Caco-2 (cell line): ENCODE results near the gene NME1. TPM values are rescaled to one million over a fixed set of nuclear protein-coding genes. Genes with fewer than 3 reads are reported as not detected.

Experiments
- BruUV-seq: library from RNA; stranded (reverse); fragments of 400-500 nt; replicated peaks from 2 replicates; lab custom pipeline; 2021; lab: Mats Ljungman, UMichigan
- CTCF ChIA-PET: fragments of 300-600 bp; sonication (Branson Sonifier 250); formaldehyde crosslinking; loops from one replicate; lab custom pipeline; 2022; ENCODE audit warnings: antibody characterized with exemption; lab: Charles Lee
- POLR2A ChIA-PET: fragments of 300-600 bp; sonication (Branson Sonifier 250); formaldehyde crosslinking; loops from one replicate; lab custom pipeline; 2022; ENCODE audit warnings: antibody characterized with exemption; lab: Charles Lee
- DNase-seq, 2 experiments: peaks; one replicate each; pipeline versions ENCODE4 v3.0.0 to v3.0.0-alpha.2; 2020 to 2022
- H3K27me3 ChIP-seq: replicated peaks from 2 replicates; pipeline ENCODE4 v1.6.0; 2011; ENCODE audit warnings: low read length; ENCODE audit not compliant: control insufficient read depth, insufficient read depth
- H3K36me3 ChIP-seq: 2 replicates; pipeline ENCODE4 v1.5.1; 2011; ENCODE audit warnings: low read length; ENCODE audit not compliant: control insufficient read depth, insufficient read depth
- H3K4me1 ChIP-seq: fragments of 250-450 bp; sonication (Bioruptor Pico); 2 replicates; pipeline ENCODE4 v1.5.1; 2020; ENCODE audit warnings: mild to moderate bottlenecking
- H3K4me3 ChIP-seq: 2 replicates; pipeline ENCODE4 v1.5.1; 2011; ENCODE audit warnings: low read depth, mild to moderate bottlenecking, control low read depth, low read length
- H3K9me3 ChIP-seq: fragments of 250-450 bp; sonication (Bioruptor Pico); 2 replicates; pipeline ENCODE4 v1.5.1; 2020; ENCODE audit warnings: mild to moderate bottlenecking, moderate library complexity
- H3K27ac Mint-ChIP-seq: one replicate; pipeline ENCODE4 v1.8.0; 2022; ENCODE audit warnings: mixed read lengths; ENCODE audit not compliant: unreplicated experiment
- H3K27me3 Mint-ChIP-seq: one replicate; pipeline ENCODE4 v1.8.0; 2022; ENCODE audit warnings: mixed read lengths; ENCODE audit not compliant: insufficient read depth, unreplicated experiment
- H3K36me3 Mint-ChIP-seq: one replicate; pipeline ENCODE4 v1.8.0; 2022; ENCODE audit warnings: mild to moderate bottlenecking, mixed read lengths; ENCODE audit not compliant: insufficient read depth, unreplicated experiment
- H3K4me1 Mint-ChIP-seq: one replicate; pipeline ENCODE4 v1.8.0; 2022; ENCODE audit warnings: low read depth, mixed read lengths; ENCODE audit not compliant: unreplicated experiment
- H3K4me3 Mint-ChIP-seq: one replicate; pipeline ENCODE4 v1.8.0; 2022; ENCODE audit warnings: mild to moderate bottlenecking, moderate library complexity, mixed read lengths; ENCODE audit not compliant: unreplicated experiment
- H3K9me3 Mint-ChIP-seq: one replicate; pipeline ENCODE4 v1.8.0; 2022; ENCODE audit warnings: mixed read lengths; ENCODE audit not compliant: unreplicated experiment
- CTCF ChIP-seq, 2 experiments: fragments of 200-600 bp in 1 of 2; IDR thresholded peaks; 1 replicate in 1 of 2; 2 replicates in 1 of 2; pipeline versions ENCODE4 v1.5.1 to v1.8.0; 2011 to 2022; ENCODE audit warnings: antibody characterized with exemption in 1 of 2, control low read depth in 1 of 2, inconsistent platforms in 1 of 2, low read depth in 1 of 2, low read length in 1 of 2, mild to moderate bottlenecking in 1 of 2, moderate library complexity in 1 of 2; ENCODE audit not compliant: insufficient read depth in 1 of 2, severe bottlenecking in 1 of 2, unreplicated experiment in 1 of 2
- intact Hi-C: fragments of 100-400 bp; cut with micrococcal nuclease; formaldehyde crosslinking; loops from one replicate; pipeline ENCODE4 v1.10.0; 2022; ENCODE audit not compliant: unreplicated experiment
- total RNA-seq: library from RNA; stranded (reverse); gene quantifications from 2 replicates; pipeline ENCODE4 v1.2.3, GENCODE V29; 2022

The NME1 gene
- total RNA-seq, 1 experiment from 2014 or later, result 278 TPM

- DNase-seq, result no peak
- TF ChIP-seq CTCF (IDR thresholded peaks at IDR 0.05; ENCODE audit: insufficient read depth in 1 of 2, low read depth in 1 of 2, low read length in 1 of 2, severe bottlenecking in 1 of 2, unreplicated experiment in 1 of 2), result no peak
- peaks cover 5% of the 10 kb centered on the region for H3K36me3 ChIP-seq
- Mint-ChIP-seq H3K9me3 (no peaks in the 10 kb centered on the region), H3K27ac (peak overlapping the region; percentile 5), H3K36me3 (peaks cover 58% of the 10 kb centered on the region), H3K4me3 (no peak overlapping the region), H3K27me3 (no peaks in the 10 kb centered on the region), H3K4me1 (peaks cover 11% of the 10 kb centered on the region)
- intact Hi-C loops, result no loop called here
- H3K9me3 ChIP-seq, result no peaks in the 10 kb centered on the region
- ChIA-PET CTCF (no interaction called here), POLR2A (interaction anchor here (0.7 kb wide), 1 partner anchor 32 kb away, joined by 3 read pairs; no protein-coding TSS in a partner anchor)
- H3K4me3 ChIP-seq, result no peak overlapping the region
- H3K27me3 ChIP-seq, result no peaks in the 10 kb centered on the region
- BruUV-seq, result no TSS peak
- no peaks in the 10 kb centered on the region for H3K4me1 ChIP-seq
Measured at GRCh38 chr17:51197754-51198153, 44.4 kb downstream of the NME1 start.

- no peaks in the 10 kb centered on the region for H3K4me1 ChIP-seq
- H3K36me3 ChIP-seq, result peaks cover 6% of the 10 kb centered on the region
- H3K27ac Mint-ChIP-seq, result no peak overlapping the region
- no peak overlapping the region for H3K4me3 ChIP-seq
- H3K27me3 Mint-ChIP-seq, result no peaks in the 10 kb centered on the region
- intact Hi-C loops, result no loop called here
- POLR2A ChIA-PET, result no interaction called here
- H3K4me3 Mint-ChIP-seq, result no peak overlapping the region
- no peak for TF ChIP-seq CTCF (IDR thresholded peaks at IDR 0.05; ENCODE audit: insufficient read depth in 1 of 2, low read depth in 1 of 2, low read length in 1 of 2, severe bottlenecking in 1 of 2, unreplicated experiment in 1 of 2)
- CTCF ChIA-PET, result no interaction called here
- H3K9me3 Mint-ChIP-seq, result no peaks in the 10 kb centered on the region
- H3K9me3 ChIP-seq, result no peaks in the 10 kb centered on the region
- peaks cover 53% of the 10 kb centered on the region for H3K36me3 Mint-ChIP-seq
- peaks cover 11% of the 10 kb centered on the region for H3K4me1 Mint-ChIP-seq
- no TSS peak for BruUV-seq
- no peaks in the 10 kb centered on the region for H3K27me3 ChIP-seq
- DNase-seq, result no peak
Measured at GRCh38 chr17:51200295-51200694, 46.9 kb downstream of the NME1 start.

- H3K36me3 Mint-ChIP-seq, result peaks cover 51% of the 10 kb centered on the region
Measured at GRCh38 chr17:51200846-51201245, 47.5 kb downstream of the NME1 start.

More at GRCh38 chr17:51200846-51201245, 47.5 kb downstream of the NME1 start:
- Mint-ChIP-seq H3K27me3 (no peaks in the 10 kb centered on the region), H3K9me3 (no peaks in the 10 kb centered on the region), H3K4me3 (no peak overlapping the region), H3K4me1 (peaks cover 11% of the 10 kb centered on the region), H3K27ac (no peak overlapping the region)
- H3K4me3 ChIP-seq, result no peak overlapping the region
- DNase-seq, result no peak
- TF ChIP-seq CTCF (IDR thresholded peaks at IDR 0.05; ENCODE audit: insufficient read depth in 1 of 2, low read depth in 1 of 2, low read length in 1 of 2, severe bottlenecking in 1 of 2, unreplicated experiment in 1 of 2), result no peak
- no TSS peak for BruUV-seq
- H3K36me3 ChIP-seq, result peaks cover 5% of the 10 kb centered on the region
- H3K9me3 ChIP-seq, result no peaks in the 10 kb centered on the region
- no peaks in the 10 kb centered on the region for H3K27me3 ChIP-seq
- ChIA-PET POLR2A (no interaction called here), CTCF (interaction anchor here (0.6 kb wide), 1 partner anchor 590 kb away, joined by 6 read pairs; no protein-coding TSS in a partner anchor)
- intact Hi-C loops, result no loop called here
- H3K4me1 ChIP-seq, result no peaks in the 10 kb centered on the region
